GM21576 (cell line): Measurements from ENCODE around the gene FBXO15.

Experiments
- ATAC-seq: cut with Tn5 transposase; IDR thresholded peaks from one replicate; pipeline ENCODE4 v1.9.1; 2021; ENCODE audit warnings: mild to moderate bottlenecking, moderate library complexity; ENCODE audit not compliant: unreplicated experiment

Gene FBXO15

GRCh38 chr18:74153793-74154192 lies 6.2 kb upstream of the FBXO15 start:
- no peak for ATAC-seq

DNA sequence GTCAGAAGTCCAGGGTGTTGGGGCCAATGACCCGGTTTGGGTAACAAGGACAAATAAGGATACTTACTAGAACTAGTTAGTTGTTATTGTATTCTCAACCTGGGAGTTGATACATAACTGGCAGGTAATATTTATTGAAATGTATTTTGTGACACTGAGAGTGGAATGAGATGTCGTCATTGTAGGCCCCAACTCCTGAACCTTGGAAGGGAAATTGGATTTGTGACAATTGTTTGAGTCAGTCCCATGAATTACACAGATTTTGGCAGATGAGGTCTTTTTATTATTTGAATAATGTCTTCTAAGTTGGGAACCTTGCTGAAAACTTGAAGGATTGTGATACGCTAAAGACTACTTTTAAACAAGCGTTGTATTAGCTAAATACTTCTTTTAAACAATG lies 5.7 kb upstream of the FBXO15 start:
- ATAC-seq: no peak

DNA sequence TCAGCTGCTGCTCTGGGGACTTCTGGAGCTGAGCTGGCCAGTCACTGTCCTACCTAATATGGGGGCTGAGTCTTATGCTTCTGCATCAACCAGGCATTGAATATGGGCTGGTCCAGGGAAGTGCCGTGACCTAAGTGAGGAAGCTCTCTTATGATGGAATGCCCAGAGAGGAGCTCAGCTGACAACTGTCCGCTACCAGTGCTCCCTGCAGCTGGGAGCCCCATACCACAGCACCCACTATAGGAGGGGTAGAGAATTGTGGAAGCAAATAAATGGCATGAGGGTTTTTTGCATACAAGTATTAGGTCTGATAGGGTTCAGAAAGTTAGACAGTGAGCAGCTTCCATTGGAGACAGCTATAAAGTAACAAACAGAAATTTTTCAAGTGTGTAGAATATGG lies 5.2 kb upstream of the FBXO15 start:
- ATAC-seq: no peak

GRCh38 chr18:74152270-74152669 lies 4.6 kb upstream of the FBXO15 start:
- no peak for ATAC-seq

DNA sequence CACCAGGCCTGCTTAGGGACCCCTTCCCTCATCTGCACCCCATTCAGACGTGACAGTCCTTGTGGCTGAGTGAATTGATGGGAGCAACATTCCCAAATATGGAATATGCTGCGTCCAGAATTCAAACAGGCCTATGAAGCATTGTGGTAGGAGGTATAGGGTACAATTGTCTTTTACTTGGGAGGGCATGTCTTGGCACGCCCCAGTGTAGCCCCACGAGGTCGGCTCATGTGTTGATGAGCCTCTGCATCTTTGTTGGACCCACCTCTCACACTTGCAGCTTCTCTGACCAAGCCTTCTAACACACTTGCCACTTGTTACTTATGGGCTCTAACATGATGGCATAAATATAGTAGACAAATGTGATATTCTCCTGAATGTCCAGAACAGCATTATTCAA lies 2.2 kb upstream of the FBXO15 start:
- no peak for ATAC-seq

DNA sequence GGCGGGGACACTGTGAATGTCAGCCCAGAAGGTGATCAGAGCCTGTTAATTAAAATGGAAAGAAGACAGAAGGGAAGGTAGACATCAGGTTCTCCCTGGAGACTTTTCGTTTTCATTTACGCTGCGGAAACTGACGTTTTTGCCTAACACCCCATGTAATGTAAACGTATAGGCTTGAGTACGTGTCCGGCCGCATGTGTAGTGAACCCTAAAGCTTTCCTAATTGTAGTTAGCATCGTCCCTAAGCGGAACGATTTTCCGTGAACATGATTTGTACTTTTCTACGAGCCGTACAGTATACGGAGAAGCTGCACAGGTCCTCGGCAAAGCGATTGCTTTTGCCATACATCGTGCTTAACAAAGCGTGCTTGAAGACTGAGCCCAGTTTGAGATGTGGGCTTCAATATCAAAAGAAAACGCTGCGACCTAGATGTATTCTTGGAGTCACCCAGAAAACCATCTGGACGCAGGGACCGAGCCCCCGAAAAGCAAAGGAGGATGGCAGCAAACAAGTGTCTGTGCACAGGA lies 973 bp upstream of the FBXO15 start:
- peak; percentile 2 for ATAC-seq

GRCh38 chr18:74147491-74147778 lies 199 bp downstream of the FBXO15 start:
- ATAC-seq: no peak

DNA sequence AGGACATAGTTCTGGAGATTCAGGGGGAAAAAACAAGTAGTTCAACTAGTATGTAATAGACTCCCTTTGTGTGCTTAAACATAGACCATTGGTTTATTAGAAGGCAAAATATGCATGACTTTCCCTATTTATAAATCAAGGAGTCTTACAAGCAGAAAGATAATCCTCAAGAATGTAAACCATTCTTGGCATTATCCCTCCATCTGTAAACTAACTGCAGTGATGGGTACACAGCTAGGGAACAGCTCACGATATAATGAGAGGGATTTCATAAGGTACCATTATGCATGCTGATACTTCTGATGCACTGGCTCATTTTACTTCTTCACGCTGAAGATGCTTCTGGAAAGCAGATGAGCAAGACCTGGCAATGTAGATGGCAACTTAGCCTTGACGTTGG lies 878 bp downstream of the FBXO15 start:
- no peak for ATAC-seq

GRCh38 chr18:74142252-74142651 lies 5.4 kb downstream of the FBXO15 start:
- ATAC-seq: no peak

DNA sequence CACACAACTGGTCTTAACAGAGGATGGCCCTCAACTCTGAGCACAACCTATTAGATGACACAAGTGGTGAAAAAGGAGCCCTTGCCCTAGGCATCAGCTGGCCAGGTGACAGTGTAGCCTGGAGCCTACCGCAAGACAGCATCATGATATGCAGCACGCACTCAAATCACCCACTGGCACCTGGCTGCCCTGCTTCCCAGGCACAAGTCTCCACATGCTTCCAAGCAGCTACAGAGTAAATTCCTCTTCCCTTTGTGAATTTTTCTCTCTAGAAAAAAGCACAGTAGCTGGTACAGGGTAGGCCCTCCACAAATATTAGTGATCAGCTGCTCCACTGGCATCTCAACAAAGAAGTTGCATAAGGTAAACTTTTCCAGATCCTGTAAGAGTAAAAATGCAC lies 6.0 kb downstream of the FBXO15 start:
- ATAC-seq: no peak

GRCh38 chr18:74140582-74140981 lies 7.1 kb downstream of the FBXO15 start:
- ATAC-seq: no peak

DNA sequence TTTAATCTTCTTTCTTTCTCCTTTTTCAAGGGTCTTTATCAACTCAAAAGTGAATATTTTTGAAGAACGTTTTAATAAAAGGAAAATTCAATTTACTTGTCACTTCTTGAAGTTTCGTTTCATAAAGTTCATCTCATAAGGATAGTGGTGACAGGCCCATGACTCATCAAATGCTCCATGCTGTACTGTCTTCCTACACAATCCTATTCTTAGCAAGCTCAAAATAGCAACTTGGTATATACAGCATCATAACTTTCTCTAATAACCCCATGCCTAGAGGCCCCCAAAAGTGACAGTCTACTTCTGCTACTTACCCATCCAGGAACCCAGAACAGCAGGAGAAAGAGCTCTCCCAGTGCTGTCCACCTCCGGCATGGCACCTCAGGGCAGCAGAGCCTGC lies 7.7 kb downstream of the FBXO15 start:
- no peak for ATAC-seq

GRCh38 chr18:74139411-74139810 lies 8.2 kb downstream of the FBXO15 start:
- ATAC-seq: no peak

GRCh38 chr18:74137920-74138538 lies 9.6 kb downstream of the FBXO15 start:
- ATAC-seq: no peak

DNA sequence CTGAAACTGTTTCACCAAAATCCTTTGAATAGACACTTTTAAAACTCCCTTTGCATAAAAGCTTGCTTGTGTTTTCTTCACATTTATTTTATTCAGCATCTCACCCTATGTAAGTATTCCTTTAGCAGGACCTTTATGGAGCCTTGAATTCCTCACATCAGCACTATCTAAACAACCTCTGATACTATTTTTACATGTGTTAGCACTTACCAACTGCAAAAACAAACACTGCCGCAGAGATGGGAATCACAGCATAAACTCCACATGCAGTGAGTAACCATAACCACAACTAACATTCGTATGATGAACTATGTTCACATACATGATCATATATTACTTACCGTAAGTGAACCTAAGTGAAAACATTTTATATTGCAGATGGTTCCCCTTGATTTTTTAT lies 15.4 kb downstream of the FBXO15 start:
- ATAC-seq: no peak

GRCh38 chr18:74131124-74131523 lies 16.5 kb downstream of the FBXO15 start:
- ATAC-seq: no peak

- no peak for ATAC-seq
These were observed 19.5 kb downstream of the FBXO15 start for GRCh38 chr18:74128159-74128558.

DNA sequence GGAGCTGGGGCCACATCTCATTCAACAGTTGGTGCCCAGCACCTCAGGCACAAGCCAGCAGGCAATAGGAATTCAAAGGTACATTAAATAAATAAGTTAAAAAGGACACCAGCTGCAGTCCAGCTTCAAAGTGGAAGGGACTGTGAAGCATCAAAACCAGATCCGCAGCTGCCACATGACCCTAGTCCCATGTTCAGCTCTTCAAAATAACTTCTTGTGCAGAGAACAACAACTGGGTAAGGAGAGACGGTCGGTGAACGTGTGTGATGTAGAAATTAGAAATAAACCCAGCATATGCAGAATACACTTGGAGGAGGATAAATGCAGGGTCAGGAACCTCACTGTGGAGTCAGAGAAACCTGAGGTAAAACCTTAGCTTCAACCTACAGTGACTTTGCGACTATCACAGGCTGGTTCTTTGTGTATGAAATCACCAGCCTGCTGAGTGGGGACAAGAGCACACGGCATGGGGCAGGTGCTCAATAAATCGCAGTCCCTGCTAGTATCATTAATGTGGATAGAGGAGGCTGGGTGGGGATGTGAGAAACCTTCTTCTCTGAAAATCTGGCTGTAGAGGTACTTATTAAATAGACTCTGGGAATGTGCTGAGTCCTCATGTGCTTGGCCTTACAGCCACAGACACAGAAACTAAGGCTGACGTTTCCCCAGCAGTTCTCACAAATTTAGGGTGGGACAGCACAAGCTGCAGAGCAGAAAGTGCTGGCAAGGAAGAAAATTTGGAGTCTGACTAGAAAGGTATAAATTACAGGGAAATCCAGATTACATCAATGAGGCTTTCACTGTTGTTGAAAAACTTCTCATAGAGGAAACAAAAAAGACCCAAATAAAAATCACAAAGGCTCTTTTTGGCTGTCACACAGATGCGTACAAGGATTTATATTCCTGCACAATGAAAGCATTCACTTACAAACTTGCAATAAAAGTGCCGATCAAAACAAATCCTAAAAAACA lies 20.7 kb downstream of the FBXO15 start:
- ATAC-seq: no peak

GRCh38 chr18:74124642-74125041 lies 23.0 kb downstream of the FBXO15 start:
- ATAC-seq: no peak

DNA sequence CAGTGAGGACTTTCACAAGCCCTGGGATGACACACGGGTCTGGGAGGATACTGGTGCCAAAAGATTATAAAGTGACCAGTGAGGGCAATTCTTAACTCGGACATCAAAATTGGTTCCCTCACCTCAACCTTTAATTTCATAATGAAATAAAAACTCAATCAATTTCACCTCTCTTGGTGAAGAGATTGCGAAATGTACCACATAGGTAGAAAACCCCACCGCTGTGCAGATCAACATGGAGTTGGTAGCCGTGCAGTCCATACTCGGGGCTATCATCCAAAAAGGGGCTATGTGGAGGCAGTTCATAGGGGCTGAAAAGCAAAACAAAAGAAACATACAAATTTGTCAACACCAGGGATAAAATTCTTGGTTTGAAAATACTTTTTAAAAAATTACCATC lies 24.4 kb downstream of the FBXO15 start:
- ATAC-seq: no peak

DNA sequence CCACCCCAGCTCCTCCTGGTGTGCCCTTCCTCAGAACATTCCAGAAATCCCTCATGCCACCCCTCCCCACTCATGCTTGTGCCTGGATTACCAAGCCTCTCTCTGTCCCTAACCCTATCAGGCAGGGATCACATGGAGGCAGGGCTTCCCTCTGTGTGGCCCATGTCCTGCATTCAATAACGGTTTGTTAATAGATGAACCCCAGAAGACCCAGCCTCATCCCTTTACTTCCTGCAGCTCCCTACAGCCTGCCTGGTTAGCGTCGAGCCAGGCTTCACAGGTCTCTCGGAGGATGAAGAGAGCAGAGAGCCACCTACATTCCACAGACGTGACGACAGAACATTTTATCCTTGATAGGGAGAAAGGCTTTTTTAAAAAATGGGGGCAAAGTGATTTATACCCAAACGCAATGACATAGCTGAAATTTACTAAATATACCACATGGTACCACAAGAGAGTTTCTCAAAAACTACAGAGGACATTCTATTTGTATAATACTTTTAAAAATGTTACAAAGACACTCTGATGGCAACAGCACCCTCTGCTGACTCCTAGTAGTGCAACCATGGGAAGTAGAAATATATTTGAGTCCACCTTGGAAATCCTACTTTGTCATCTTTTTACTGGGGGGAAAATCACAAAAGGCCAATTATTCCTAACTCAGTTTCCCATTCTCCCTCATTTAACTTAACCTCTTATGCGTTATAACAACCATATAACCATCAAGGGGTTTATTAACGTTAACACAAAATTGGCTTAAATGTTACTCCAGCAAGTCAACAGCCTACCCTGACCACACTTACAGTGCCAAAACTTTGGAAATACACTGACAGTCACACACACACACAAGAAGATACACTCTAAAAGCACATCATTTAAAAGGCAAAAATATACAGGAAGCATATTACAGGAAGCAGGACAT lies 30.7 kb downstream of the FBXO15 start:
- ATAC-seq: no peak
